ENCODE data around the gene ZNF200. TPM values are rescaled to one million over a fixed set of nuclear protein-coding genes. Genes with fewer than 3 reads are reported as not detected.
A peak's percentile ranks its signal among the peaks of the same experiment; 100 is the strongest.

Gene ZNF200
- total and polyA plus RNA-seq, 2 of the 13 experiments (the other 11 are each of a cell fraction or from before 2014, with no cell fraction given) = 3.5 to 16.5 TPM

DNA sequence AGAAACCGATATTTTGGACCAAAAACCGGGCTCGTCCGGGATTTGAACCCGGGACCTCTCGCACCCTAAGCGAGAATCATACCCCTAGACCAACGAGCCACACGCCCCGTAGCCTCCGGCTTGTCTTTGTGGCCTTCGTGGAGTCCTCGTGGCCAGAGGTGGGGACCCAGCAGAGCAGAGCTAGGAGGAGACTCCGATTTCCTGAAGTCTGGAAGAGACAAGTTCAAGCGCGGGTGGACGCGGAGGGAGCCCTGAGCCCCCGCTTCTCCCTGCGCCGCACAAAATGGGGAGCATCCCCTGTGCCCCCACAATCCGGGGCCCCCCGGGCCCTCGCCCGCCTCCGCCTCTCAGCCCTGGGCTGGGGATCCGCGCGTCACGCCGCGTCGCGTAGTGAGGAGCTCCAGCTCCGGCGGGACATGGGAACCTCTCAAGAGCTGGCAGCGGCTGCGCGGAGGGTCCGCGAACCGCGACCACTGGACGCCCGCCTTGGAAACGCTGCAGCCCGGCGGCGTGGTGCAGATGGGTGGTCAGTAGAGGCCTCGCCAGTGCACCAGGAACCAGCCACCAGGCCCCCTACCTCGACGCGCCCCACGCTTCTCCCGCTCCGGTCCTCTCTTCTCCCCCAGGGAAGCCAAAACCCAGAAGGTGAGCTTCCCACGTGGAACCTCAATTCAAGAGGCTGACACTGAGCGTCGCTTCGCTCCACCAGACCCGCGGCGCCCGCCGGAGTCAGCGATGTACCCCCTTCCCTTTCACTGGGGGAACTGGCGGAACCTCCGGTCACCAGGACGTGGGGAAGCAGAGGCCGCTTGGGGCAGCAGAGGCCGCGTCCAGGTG, 52.1 kb downstream of the ZNF200 start (continued):
- TF ChIP-seq SRSF9 (IDR thresholded peaks at IDR 0.05; ENCODE audit: borderline replicate concordance, insufficient read depth, low read depth, low read length, poor library complexity, severe bottlenecking) (no peak), TCF12 (IDR thresholded peaks at IDR 0.05) (no peak), TCF12 (CRISPR knock-in tag; IDR thresholded peaks at IDR 0.05) (0 out of 2 replicates have a peak, but pooled peaks have one; percentile 41), ZNF12 (CRISPR knock-in tag; IDR thresholded peaks at IDR 0.05) (0 out of 2 replicates have a peak, but pooled peaks have one; percentile 23), ZNF10 (CRISPR knock-in tag; IDR thresholded peaks at IDR 0.05; ENCODE audit: borderline replicate concordance, low read depth) (no peak), ZNF883 (CRISPR knock-in tag; IDR thresholded peaks at IDR 0.05; ENCODE audit: not compliant biosample characterization) (peak; percentile 13), ADNP (CRISPR knock-in tag; IDR thresholded peaks at IDR 0.05) (peak; percentile 68; the same call in 1 of the 2 replicates), NFE2 (CRISPR knock-in tag; IDR thresholded peaks at IDR 0.05) (no peak), POLR2G (IDR thresholded peaks at IDR 0.05; ENCODE audit: low read depth, low read length) (no peak), ZNF501 (CRISPR knock-in tag; IDR thresholded peaks at IDR 0.05) (peak; percentile 26; the same call in 1 of the 2 replicates), NONO (IDR thresholded peaks at IDR 0.05) (no peak), NONO (CRISPR knock-in tag; conservative IDR thresholded peaks at IDR 0.05) (peak; percentile 76; the same call in 1 of the 2 replicates), RCOR2 (CRISPR knock-in tag; IDR thresholded peaks at IDR 0.05) (peak; percentile 61; the same call in 1 of the 2 replicates), ZNF335 (CRISPR knock-in tag; IDR thresholded peaks at IDR 0.05) (peak; percentile 28; the same call in 1 of the 2 replicates), SKIL (CRISPR knock-in tag; IDR thresholded peaks at IDR 0.05; ENCODE audit: borderline replicate concordance) (peak; percentile 16; the same call in 1 of the 2 replicates), ELF1 (CRISPR knock-in tag; IDR thresholded peaks at IDR 0.05) (peak; percentile 41; the same call in 1 of the 2 replicates)
- TF ChIP-seq, protein P1, sequence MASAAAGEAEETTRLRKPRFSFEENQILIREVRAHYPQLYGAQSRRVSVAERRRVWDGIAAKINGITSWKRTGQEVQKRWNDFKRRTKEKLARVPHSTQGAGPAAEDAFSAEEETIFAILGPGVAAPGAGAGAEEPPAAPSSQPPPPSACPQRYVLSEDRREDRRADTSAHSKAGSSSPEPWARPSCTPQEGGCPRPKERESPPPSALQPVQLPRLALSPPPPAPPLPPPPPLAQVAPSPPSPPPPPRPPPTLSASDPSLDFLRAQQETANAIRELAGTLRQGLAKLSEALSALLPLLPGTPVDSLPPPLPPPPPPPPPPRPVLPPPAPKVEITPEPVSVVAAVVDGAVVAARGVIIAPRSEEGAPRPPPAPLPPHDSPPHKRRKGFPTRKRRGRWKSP (CRISPR knock-in tag; IDR thresholded peaks at IDR 0.05) = no peak; the same call in 1 of the 2 replicates

All from HepG2 (cell line).